Peyer's patch (tissue), 4 donors: ENCODE measurements around the gene MLPH. TPM values are rescaled to one million over a fixed set of nuclear protein-coding genes. Genes with fewer than 3 reads are reported as not detected.

Experiments
- DNase-seq, 3 donors: peaks; one replicate each; pipeline ENCODE4 v3.0.0-alpha.2; 2017 to 2019
- H3K27ac ChIP-seq, 4 donors: fragments of 200-600 bp; sonication (generic); one replicate each; pipeline ENCODE4 v1.5.1; 2016 to 2019
- H3K27me3 ChIP-seq, 2 donors: fragments of 200-600 bp; sonication (generic); one replicate each; pipeline ENCODE4 v1.5.1; 2019
- H3K36me3 ChIP-seq, 3 donors: fragments of 200-600 bp; sonication (generic); one replicate each; pipeline ENCODE4 v1.5.1; 2016 to 2019
- H3K4me1 ChIP-seq, 4 donors: fragments of 200-600 bp; sonication (generic); one replicate each; pipeline ENCODE4 v1.5.1; 2016 to 2019
- H3K4me3 ChIP-seq, 4 donors: fragments of 200-600 bp; sonication (generic); 1 replicate in 3 of 4; 2 replicates in 1 of 4; pipeline ENCODE4 v1.5.1; 2016 to 2019; ENCODE audit warnings: mild to moderate bottlenecking in 1 of 4
- H3K9me3 ChIP-seq, 4 donors: fragments of 200-600 bp; sonication (generic); one replicate each; pipeline ENCODE4 v1.5.1; 2016 to 2019; ENCODE audit warnings: mild to moderate bottlenecking in 1 of 4
- POLR2A ChIP-seq, 2 donors: fragments of 450-650 bp; IDR thresholded peaks; one replicate each; pipeline ENCODE4 v1.5.1; 2017; ENCODE audit warnings: antibody characterized with exemption in 2 of 2, mild to moderate bottlenecking in 2 of 2, moderate library complexity in 2 of 2
- total RNA-seq, 4 donors: library from RNA; depleted of rRNA; stranded (reverse); fragments of >200 nt; gene quantifications; one replicate each; pipeline ENCODE4 v1.1.0, GENCODE V29; 2016
- TF ChIP-seq, protein P1 (sequence below), 6 experiments: fragments of 450-650 bp in 4 of 6; fragments of 200-600 bp in 2 of 6; sonication (generic) in 1 of 6; IDR thresholded peaks; one replicate each; pipeline ENCODE4 v1.5.1; 2017 to 2019; ENCODE audit warnings: antibody characterized with exemption in 6 of 6, mild to moderate bottlenecking in 3 of 6, moderate library complexity in 1 of 6

MLPH gene
- total RNA-seq, 4 donors from 2014 or later, result 82.5 to 195 (median 116) TPM

DNA sequence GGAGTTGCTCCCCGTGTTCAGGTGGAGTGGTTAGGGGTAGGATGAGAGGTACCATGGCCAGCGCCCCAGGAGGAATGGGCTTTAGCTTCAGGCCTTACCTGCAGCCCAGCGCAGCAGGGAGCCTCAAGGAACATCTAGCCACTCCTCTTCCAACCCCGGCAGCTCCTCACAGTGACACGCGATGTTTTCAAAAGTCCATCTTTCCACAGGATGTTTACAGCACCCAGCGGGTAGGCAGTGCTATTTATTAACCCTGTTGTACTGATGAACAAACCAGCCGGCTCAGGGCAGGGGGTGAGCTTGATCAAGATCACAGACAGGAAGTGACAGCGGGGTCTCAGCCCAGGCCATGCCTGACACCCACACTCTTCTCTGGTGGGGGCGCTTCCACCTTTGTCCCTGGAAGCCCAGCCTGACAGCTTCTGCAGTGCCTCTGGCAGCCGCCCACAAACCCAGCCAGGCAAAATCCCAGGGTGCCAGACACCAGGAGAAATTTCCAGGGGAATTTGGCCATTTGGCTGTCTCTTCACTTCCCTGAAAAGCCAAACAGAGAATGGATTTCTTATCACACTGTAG, 60.9 kb downstream of the MLPH start:
- H3K36me3 ChIP-seq, result no peaks in the 10 kb centered on the region
- peaks cover 0 to 9% (median 0%) of the 10 kb centered on the region in 4 donors for H3K4me1 ChIP-seq
- H3K9me3 ChIP-seq, result no peaks in the 10 kb centered on the region
- TF ChIP-seq POLR2A (IDR thresholded peaks at IDR 0.05), result no peak
- TF ChIP-seq, protein P1, sequence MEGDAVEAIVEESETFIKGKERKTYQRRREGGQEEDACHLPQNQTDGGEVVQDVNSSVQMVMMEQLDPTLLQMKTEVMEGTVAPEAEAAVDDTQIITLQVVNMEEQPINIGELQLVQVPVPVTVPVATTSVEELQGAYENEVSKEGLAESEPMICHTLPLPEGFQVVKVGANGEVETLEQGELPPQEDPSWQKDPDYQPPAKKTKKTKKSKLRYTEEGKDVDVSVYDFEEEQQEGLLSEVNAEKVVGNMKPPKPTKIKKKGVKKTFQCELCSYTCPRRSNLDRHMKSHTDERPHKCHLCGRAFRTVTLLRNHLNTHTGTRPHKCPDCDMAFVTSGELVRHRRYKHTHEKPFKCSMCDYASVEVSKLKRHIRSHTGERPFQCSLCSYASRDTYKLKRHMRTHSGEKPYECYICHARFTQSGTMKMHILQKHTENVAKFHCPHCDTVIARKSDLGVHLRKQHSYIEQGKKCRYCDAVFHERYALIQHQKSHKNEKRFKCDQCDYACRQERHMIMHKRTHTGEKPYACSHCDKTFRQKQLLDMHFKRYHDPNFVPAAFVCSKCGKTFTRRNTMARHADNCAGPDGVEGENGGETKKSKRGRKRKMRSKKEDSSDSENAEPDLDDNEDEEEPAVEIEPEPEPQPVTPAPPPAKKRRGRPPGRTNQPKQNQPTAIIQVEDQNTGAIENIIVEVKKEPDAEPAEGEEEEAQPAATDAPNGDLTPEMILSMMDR (IDR thresholded peaks at IDR 0.05), result no peak
- DNase-seq, result no peak
- H3K27ac ChIP-seq, result peak overlapping the region in 2 of 4 donors; percentile 56 to 73
- H3K27me3 ChIP-seq, result no peaks in the 10 kb centered on the region
- H3K4me3 ChIP-seq, result no peak overlapping the region

DNA sequence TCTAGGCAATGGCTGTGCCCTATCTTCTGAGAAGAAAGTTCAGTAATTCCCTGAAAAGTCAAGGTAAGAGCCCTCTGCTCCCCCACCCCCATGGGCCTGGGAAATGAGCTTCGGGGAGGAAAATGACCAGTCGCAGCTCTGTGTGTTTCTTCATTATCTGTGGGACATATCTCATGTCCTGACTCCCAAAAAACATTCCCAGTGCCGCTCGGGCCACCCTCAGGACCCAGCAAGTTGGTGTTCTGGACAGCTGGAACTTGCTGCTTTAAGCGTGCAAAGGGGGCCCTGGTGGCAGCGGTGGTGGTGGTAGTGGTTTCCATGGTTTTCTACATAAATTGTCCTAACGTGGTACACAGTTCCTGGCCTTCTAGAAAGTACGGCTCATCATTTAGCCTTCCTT, 62.2 kb downstream of the MLPH start:
- Histone ChIP-seq H3K4me1 (peaks cover 0 to 9% (median 0%) of the 10 kb centered on the region in 4 donors), H3K27me3 (no peaks in the 10 kb centered on the region), H3K9me3 (no peaks in the 10 kb centered on the region), H3K36me3 (no peaks in the 10 kb centered on the region), H3K4me3 (no peak overlapping the region), H3K27ac (no peak overlapping the region)
- DNase-seq, result no peak
- TF ChIP-seq, protein P1 (IDR thresholded peaks at IDR 0.05), result no peak
- TF ChIP-seq POLR2A (IDR thresholded peaks at IDR 0.05), result no peak

DNA sequence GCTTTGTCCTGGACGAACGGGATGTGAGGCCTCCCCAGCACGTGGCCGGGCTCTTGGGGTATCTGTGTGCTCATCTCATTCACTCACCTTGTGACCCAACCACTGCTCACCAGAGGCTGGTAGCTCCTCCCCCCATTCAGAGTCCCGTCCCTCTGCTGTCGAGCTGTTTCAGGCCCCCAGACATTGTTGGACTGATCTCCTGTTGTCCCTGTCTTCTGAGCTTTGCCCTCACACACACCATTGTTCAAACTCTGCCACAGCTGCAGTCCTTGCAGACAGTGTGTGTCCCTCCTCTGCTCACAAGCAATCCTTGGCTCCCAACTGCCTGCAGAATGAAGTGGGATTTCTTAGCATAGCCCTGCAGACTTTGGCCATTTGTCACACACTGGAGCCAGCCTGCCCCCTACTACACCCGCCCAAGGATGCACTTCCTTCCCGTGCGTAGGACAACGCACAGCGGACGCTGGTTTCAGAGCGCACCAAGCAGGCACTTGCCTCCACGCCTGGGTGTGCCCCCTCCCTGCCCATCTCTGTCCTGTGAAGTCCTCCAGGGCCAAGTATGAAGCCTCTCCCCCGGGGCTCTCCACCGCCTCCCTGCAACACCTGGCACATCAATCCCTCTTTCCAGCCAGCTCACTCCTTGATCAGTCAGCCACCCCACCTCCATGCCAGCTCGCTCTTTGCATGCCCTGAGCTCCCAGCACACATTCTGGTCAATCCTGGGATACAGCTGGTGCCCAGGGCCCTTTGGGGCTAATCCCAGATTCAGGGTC, 62.8 kb downstream of the MLPH start:
- TF ChIP-seq, protein P1 (IDR thresholded peaks at IDR 0.05), result no peak
- no peak for TF ChIP-seq POLR2A (IDR thresholded peaks at IDR 0.05)
- peak in 1 of 3 donors; percentile 40 for DNase-seq
- H3K36me3 ChIP-seq, result no peaks in the 10 kb centered on the region

DNA sequence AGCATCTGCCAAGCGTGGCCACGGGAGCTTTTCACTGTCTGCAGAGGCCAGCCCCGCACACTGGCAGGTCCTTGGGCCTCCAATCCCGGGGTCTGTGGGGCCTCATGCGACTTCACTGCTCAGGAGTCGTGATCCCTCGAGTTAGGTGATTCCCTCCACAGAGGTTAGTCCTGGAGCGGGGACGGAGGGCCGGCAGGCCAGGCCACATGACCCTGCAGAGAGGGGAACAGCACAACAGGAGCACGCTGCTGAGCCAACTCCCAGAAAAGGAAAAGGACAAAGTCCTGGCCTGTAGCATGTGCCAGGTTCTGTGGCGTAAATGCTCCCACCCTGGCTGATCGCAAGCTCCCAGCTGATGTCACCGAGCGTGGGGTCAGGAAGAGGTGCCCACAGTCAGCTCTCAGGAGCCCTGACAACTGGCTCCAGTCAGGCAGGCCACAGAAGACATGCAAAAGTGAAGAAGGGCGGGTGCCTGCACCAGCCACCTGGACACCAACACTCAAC, 64.1 kb downstream of the MLPH start:
- no peak for DNase-seq
- no peaks in the 10 kb centered on the region for H3K27me3 ChIP-seq
- peaks cover 0 to 8% (median 0%) of the 10 kb centered on the region in 4 donors for H3K9me3 ChIP-seq
- H3K4me1 ChIP-seq, result peaks cover 0 to 9% (median 0%) of the 10 kb centered on the region in 4 donors
- H3K4me3 ChIP-seq, result no peak overlapping the region
- H3K27ac ChIP-seq, result no peak overlapping the region
- no peaks in the 10 kb centered on the region for H3K36me3 ChIP-seq
- TF ChIP-seq POLR2A (IDR thresholded peaks at IDR 0.05), result no peak
- TF ChIP-seq, protein P1 (IDR thresholded peaks at IDR 0.05), result no peak

More for the DNA sequence above, 62.8 kb downstream of the MLPH start:
- Histone ChIP-seq H3K9me3 (no peaks in the 10 kb centered on the region), H3K4me3 (no peak overlapping the region), H3K27me3 (no peaks in the 10 kb centered on the region), H3K4me1 (peaks cover 0 to 9% (median 0%) of the 10 kb centered on the region in 4 donors), H3K27ac (no peak overlapping the region)

DNA sequence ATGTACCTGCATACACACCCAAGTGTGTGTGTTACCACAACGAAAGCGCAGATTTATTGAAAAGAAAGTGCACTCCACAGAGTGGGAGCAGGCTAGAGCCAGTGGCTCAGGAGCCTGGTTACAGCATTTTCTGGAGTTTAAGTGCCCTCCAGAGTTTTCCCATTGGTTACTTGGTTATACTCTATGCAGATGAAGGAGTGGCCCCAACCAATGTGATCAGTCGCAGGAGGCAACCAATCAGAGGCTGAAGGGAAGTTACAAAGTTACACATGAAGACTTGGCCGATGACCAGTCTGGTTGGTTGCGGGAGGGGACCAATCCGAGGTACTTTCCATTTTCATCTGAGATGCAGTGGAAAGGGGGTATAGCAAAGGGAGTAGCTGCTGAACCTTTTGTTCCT, 65.9 kb downstream of the MLPH start:
- Histone ChIP-seq H3K27ac (no peak overlapping the region), H3K27me3 (no peaks in the 10 kb centered on the region), H3K36me3 (no peaks in the 10 kb centered on the region), H3K4me1 (peaks cover 0 to 6% (median 0%) of the 10 kb centered on the region in 4 donors), H3K9me3 (peaks cover 0 to 8% (median 0%) of the 10 kb centered on the region in 4 donors), H3K4me3 (no peak overlapping the region)
- no peak for DNase-seq
- no peak for TF ChIP-seq POLR2A (IDR thresholded peaks at IDR 0.05)

DNA sequence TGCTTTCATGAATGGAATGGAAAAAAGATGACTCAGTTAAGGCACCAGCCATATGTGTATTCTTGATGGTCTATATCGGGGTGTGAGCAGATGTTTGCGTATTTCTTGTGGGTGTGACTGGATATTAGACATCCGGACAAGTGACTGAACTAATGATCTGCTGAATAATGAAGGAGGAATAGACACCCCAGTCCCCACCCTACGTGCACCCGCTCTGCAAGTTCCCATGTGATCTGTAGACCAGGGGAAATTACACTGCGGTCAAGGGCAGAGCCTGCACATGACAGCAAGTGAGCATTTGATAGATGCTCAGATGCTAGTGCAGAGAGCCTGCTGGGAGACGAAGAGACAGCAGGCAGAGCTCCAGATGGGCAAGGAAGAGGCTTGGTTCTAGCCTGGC, 66.9 kb downstream of the MLPH start:
- TF ChIP-seq, protein P1 (IDR thresholded peaks at IDR 0.05), result no peak
- TF ChIP-seq POLR2A (IDR thresholded peaks at IDR 0.05), result no peak
- no peaks in the 10 kb centered on the region for H3K4me1 ChIP-seq
- DNase-seq, result no peak
- H3K9me3 ChIP-seq, result peaks cover 0 to 8% (median 0%) of the 10 kb centered on the region in 4 donors
- H3K27me3 ChIP-seq, result no peaks in the 10 kb centered on the region
- H3K4me3 ChIP-seq, result no peak overlapping the region
- no peak overlapping the region for H3K27ac ChIP-seq
- no peaks in the 10 kb centered on the region for H3K36me3 ChIP-seq
